ENCODE results near the gene NLRP4.

The NLRP4 gene

DNA sequence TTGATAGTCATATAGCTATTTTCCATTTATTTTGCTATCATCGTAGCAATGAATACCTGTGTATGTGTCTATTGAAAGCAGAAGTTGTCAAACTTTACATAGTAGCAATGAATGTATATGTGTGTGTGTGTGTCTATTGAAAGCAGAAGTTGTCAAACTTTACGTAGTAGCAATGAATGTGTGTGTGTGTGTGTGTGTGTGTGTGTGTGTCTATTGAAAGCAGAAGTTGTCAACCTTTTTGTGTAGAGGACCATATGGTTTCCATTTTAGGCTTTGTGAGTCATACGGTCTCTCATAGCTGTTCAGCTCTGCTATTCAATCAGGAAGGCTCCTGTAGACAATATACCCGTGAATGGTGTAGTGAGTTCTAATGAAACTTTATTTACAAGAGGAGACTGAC lies 20.8 kb downstream of the NLRP4 start:
- no peak overlapping the region for H3K4me3 Mint-ChIP-seq
- peaks cover 5% of the 10 kb centered on the region for H3K9me3 Mint-ChIP-seq
- H3K27ac Mint-ChIP-seq: no peak overlapping the region
- no peaks in the 10 kb centered on the region for H3K27me3 Mint-ChIP-seq
- no peak for DNase-seq
- no peaks in the 10 kb centered on the region for H3K36me3 Mint-ChIP-seq (ENCODE audit: low read depth)
- H3K4me1 Mint-ChIP-seq (ENCODE audit: low read depth): no peaks in the 10 kb centered on the region

DNA sequence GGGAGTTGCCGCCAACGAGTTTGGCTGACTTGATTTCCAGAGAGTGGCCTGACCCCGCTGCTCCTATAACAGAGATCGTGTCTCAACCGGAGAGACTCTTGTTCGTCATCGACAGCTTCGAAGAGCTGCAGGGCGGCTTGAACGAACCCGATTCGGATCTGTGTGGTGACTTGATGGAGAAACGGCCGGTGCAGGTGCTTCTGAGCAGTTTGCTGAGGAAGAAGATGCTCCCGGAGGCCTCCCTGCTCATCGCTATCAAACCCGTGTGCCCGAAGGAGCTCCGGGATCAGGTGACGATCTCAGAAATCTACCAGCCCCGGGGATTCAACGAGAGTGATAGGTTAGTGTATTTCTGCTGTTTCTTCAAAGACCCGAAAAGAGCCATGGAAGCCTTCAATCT lies 21.6 kb downstream of the NLRP4 start:
- no peak for DNase-seq
- Mint-ChIP-seq H3K27ac (no peak overlapping the region), H3K36me3 (ENCODE audit: low read depth) (no peaks in the 10 kb centered on the region), H3K4me3 (no peak overlapping the region), H3K27me3 (no peaks in the 10 kb centered on the region), H3K4me1 (ENCODE audit: low read depth) (no peaks in the 10 kb centered on the region), H3K9me3 (peaks cover 4% of the 10 kb centered on the region)

DNA sequence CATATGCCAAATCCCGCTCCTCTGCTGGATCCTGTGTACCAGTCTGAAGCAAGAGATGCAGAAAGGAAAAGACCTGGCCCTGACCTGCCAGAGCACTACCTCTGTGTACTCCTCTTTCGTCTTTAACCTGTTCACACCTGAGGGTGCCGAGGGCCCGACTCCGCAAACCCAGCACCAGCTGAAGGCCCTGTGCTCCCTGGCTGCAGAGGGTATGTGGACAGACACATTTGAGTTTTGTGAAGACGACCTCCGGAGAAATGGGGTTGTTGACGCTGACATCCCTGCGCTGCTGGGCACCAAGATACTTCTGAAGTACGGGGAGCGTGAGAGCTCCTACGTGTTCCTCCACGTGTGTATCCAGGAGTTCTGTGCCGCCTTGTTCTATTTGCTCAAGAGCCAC lies 22.1 kb downstream of the NLRP4 start:
- DNase-seq: no peak
- H3K4me1 Mint-ChIP-seq (ENCODE audit: low read depth): no peaks in the 10 kb centered on the region
- H3K4me3 Mint-ChIP-seq: no peak overlapping the region
- H3K27ac Mint-ChIP-seq: no peak overlapping the region
- no peaks in the 10 kb centered on the region for H3K36me3 Mint-ChIP-seq (ENCODE audit: low read depth)
- H3K9me3 Mint-ChIP-seq: peaks cover 4% of the 10 kb centered on the region
- no peaks in the 10 kb centered on the region for H3K27me3 Mint-ChIP-seq

GRCh38 chr19:55858969-55859368 lies 22.6 kb downstream of the NLRP4 start:
- H3K4me1 Mint-ChIP-seq (ENCODE audit: low read depth): no peaks in the 10 kb centered on the region
- H3K9me3 Mint-ChIP-seq: peaks cover 4% of the 10 kb centered on the region
- H3K27ac Mint-ChIP-seq: no peak overlapping the region
- DNase-seq: no peak
- H3K36me3 Mint-ChIP-seq (ENCODE audit: low read depth): no peaks in the 10 kb centered on the region
- H3K27me3 Mint-ChIP-seq: no peaks in the 10 kb centered on the region
- H3K4me3 Mint-ChIP-seq: no peak overlapping the region

GRCh38 chr19:55866521-55866920 lies 30.2 kb downstream of the NLRP4 start:
- DNase-seq: no peak
- no peaks in the 10 kb centered on the region for H3K36me3 Mint-ChIP-seq (ENCODE audit: low read depth)
- H3K4me3 Mint-ChIP-seq: no peak overlapping the region
- no peak overlapping the region for H3K27ac Mint-ChIP-seq
- H3K4me1 Mint-ChIP-seq (ENCODE audit: low read depth): no peaks in the 10 kb centered on the region
- H3K9me3 Mint-ChIP-seq: peaks cover 23% of the 10 kb centered on the region
- H3K27me3 Mint-ChIP-seq: peaks cover 5% of the 10 kb centered on the region

DNA sequence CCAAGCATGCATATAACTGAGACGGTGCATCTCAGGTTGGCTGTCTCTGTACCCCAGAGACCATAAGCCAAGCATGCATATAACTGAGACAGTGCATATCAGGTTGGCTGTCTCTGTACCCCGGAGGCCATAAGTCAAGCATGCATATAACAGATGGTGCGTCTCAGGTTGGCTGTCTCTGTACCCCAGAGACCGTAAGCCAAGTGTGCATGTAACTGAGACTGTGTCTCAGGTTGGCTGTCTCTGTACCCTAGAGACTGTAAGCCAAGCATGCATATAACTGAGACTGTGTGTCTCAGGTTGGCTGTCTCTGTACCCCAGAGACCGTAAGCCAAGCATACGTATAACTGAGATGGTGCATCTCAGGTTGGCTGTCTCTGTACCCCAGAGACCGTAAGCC lies 30.8 kb downstream of the NLRP4 start:
- no peaks in the 10 kb centered on the region for H3K4me1 Mint-ChIP-seq (ENCODE audit: low read depth)
- no peak overlapping the region for H3K4me3 Mint-ChIP-seq
- peaks cover 21% of the 10 kb centered on the region for H3K9me3 Mint-ChIP-seq
- no peak overlapping the region for H3K27ac Mint-ChIP-seq
- no peaks in the 10 kb centered on the region for H3K36me3 Mint-ChIP-seq (ENCODE audit: low read depth)
- H3K27me3 Mint-ChIP-seq: peaks cover 5% of the 10 kb centered on the region
- no peak for DNase-seq

DNA sequence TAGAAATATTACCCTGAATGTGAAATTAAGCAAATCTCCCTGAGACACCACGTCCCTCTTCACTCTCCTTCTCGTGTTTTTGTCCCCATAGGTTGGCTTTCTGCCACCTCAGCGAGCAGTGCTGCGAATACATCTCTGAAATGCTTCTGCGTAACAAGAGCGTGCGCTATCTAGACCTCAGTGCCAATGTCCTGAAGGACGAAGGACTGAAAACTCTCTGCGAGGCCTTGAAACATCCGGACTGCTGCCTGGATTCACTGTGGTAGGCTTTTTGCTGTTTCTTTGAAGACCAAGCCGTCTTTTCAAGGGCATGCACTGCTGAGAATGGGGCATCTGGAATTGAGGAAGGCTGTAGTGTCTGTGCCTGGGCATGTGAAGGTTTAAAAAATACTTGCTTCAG lies 34.4 kb downstream of the NLRP4 start:
- Mint-ChIP-seq H3K36me3 (ENCODE audit: low read depth) (no peaks in the 10 kb centered on the region), H3K4me1 (ENCODE audit: low read depth) (no peaks in the 10 kb centered on the region), H3K27ac (no peak overlapping the region), H3K27me3 (peaks cover 5% of the 10 kb centered on the region), H3K9me3 (peaks cover 15% of the 10 kb centered on the region), H3K4me3 (no peak overlapping the region)
- DNase-seq: no peak

- Mint-ChIP-seq H3K9me3 (peaks cover 17% of the 10 kb centered on the region), H3K4me3 (no peak overlapping the region), H3K27me3 (no peaks in the 10 kb centered on the region), H3K27ac (no peak overlapping the region), H3K4me1 (ENCODE audit: low read depth) (no peaks in the 10 kb centered on the region), H3K36me3 (ENCODE audit: low read depth) (no peaks in the 10 kb centered on the region)
- no peak for DNase-seq
Observed at GRCh38 chr19:55877211-55877610, 40.9 kb downstream of the NLRP4 start.

DNA sequence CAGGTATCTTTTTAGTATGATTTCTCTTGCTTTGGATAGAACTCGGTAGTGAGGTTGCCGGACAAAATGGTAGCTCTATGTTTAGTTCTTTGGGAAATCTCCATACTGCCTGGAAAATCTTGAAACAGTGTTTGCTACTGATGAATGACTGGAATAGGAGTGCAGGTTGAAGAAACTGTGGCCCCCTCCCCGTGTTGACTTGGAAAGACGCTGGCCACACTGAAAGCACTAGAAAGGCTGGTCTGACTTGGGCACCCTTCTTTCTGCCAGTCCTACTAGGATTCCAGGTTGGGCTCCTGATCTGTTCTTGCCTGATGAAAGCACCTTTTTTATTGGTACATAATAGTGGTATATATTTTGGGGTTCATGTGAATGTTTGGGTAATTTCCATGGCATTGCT lies 46.3 kb downstream of the NLRP4 start:
- H3K27me3 Mint-ChIP-seq: peaks cover 4% of the 10 kb centered on the region
- H3K27ac Mint-ChIP-seq: no peak overlapping the region
- DNase-seq: no peak
- H3K4me3 Mint-ChIP-seq: no peak overlapping the region
- H3K4me1 Mint-ChIP-seq (ENCODE audit: low read depth): no peaks in the 10 kb centered on the region
- peaks cover 13% of the 10 kb centered on the region for H3K9me3 Mint-ChIP-seq
- no peaks in the 10 kb centered on the region for H3K36me3 Mint-ChIP-seq (ENCODE audit: low read depth)

DNA sequence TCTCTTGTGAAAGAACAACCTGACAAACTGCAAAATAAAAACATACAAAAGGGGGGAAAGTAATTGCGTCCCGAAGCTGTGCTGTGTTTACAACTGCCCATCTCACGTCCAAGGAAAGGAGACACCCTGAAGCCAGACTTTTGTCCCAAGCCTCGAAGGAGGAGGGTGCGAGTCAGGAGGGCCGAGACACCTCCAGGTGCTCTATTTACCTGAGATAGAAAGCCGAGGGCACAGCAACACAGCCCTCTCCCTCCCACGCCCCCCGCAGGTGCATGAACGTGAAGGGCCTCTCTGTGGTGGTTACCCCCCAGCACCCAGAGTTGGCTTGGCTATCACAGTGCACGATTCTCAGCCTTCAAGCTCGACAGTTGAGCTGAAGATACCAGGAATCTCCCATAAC lies 62.6 kb downstream of the NLRP4 start:
- Mint-ChIP-seq H3K27me3 (no peaks in the 10 kb centered on the region), H3K4me3 (no peak overlapping the region), H3K4me1 (ENCODE audit: low read depth) (no peaks in the 10 kb centered on the region), H3K9me3 (peaks cover 28% of the 10 kb centered on the region), H3K27ac (no peak overlapping the region), H3K36me3 (ENCODE audit: low read depth) (no peaks in the 10 kb centered on the region)
- no peak for DNase-seq

GRCh38 chr19:55901369-55902079 lies 65.2 kb downstream of the NLRP4 start:
- H3K9me3 Mint-ChIP-seq: peaks cover 24% of the 10 kb centered on the region
- H3K27ac Mint-ChIP-seq: no peak overlapping the region
- H3K27me3 Mint-ChIP-seq: no peaks in the 10 kb centered on the region
- H3K4me1 Mint-ChIP-seq (ENCODE audit: low read depth): no peaks in the 10 kb centered on the region
- no peak overlapping the region for H3K4me3 Mint-ChIP-seq
- no peaks in the 10 kb centered on the region for H3K36me3 Mint-ChIP-seq (ENCODE audit: low read depth)
- no peak for DNase-seq

GRCh38 chr19:55902080-55902751 lies 65.9 kb downstream of the NLRP4 start:
- no peaks in the 10 kb centered on the region for H3K27me3 Mint-ChIP-seq

DNA sequence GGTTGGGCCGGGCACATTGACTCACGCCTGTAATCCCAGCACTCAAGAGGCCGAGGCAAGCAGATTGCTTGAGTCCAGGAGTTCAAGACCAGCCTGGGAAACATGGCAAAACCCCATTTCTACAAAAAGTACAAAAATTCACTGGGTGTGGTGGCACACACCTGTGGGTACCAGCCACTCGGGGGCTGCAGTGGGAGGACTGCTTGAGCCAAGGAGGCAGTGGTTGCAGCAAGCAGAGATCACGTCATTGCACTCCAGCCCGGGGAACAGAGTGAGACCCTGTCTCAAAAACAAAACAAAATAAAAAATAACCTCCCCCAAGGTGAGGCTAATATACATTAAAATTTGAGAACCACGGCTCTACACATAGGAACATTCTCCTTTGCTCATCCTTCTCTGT lies 70.9 kb downstream of the NLRP4 start:
- no peak overlapping the region for H3K27ac Mint-ChIP-seq
- no peaks in the 10 kb centered on the region for H3K4me1 Mint-ChIP-seq (ENCODE audit: low read depth)
- peaks cover 4% of the 10 kb centered on the region for H3K27me3 Mint-ChIP-seq
- H3K9me3 Mint-ChIP-seq: peaks cover 16% of the 10 kb centered on the region
- H3K4me3 Mint-ChIP-seq: no peak overlapping the region
- no peak for DNase-seq
- no peaks in the 10 kb centered on the region for H3K36me3 Mint-ChIP-seq (ENCODE audit: low read depth)

More at GRCh38 chr19:55902080-55902751, 65.9 kb downstream of the NLRP4 start:
- Mint-ChIP-seq H3K9me3 (peaks cover 19% of the 10 kb centered on the region), H3K27ac (no peak overlapping the region), H3K4me1 (ENCODE audit: low read depth) (no peaks in the 10 kb centered on the region), H3K36me3 (ENCODE audit: low read depth) (no peaks in the 10 kb centered on the region), H3K4me3 (no peak overlapping the region)
- DNase-seq: no peak

DNA sequence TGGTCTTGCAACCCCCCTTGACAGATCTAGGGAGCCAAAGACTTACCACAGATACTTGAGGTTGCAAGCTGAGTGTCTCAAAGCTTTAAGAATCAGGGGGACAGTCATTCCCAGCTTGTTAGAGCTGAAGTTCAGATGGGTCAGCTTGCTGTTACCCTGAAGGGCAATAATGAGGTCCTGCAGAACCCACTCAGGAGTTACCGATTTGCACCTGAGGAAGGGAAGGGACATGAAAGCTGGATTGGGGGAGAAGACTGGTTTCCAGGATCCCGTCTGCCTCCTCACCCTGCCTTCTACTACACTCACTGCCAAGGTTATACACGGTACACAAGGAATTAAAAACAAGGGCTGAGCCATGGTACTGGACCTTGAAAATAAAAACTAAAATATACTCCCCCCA lies 71.4 kb downstream of the NLRP4 start:
- no peak for DNase-seq
- Mint-ChIP-seq H3K4me3 (no peak overlapping the region), H3K9me3 (peaks cover 16% of the 10 kb centered on the region), H3K27me3 (peaks cover 4% of the 10 kb centered on the region), H3K36me3 (ENCODE audit: low read depth) (no peaks in the 10 kb centered on the region), H3K27ac (no peak overlapping the region), H3K4me1 (ENCODE audit: low read depth) (no peaks in the 10 kb centered on the region)

GRCh38 chr19:55909801-55910200 lies 73.5 kb downstream of the NLRP4 start:
- H3K4me3 Mint-ChIP-seq: no peak overlapping the region
- H3K27ac Mint-ChIP-seq: no peak overlapping the region
- no peak for DNase-seq
- H3K36me3 Mint-ChIP-seq (ENCODE audit: low read depth): no peaks in the 10 kb centered on the region
- H3K27me3 Mint-ChIP-seq: peaks cover 4% of the 10 kb centered on the region
- H3K4me1 Mint-ChIP-seq (ENCODE audit: low read depth): no peaks in the 10 kb centered on the region
- H3K9me3 Mint-ChIP-seq: peaks cover 14% of the 10 kb centered on the region

Measured in activated T-cell treated with anti-CD3 and anti-CD28 coated beads, Interleukin-2, amount 50 U/mL, for 24 hours (primary cell).